Stimulated activated CD4-positive, alpha-beta T cell treated with anti-CD3 and anti-CD28 coated beads, Interleukin-4, amount 100 ng/mL, for 24 hours (primary cell): Measurements from ENCODE around the gene BRD9.

Experiments
- DNase-seq: peaks from one replicate; pipeline ENCODE4 v3.0.0-alpha.2; 2020

Gene BRD9

DNA sequence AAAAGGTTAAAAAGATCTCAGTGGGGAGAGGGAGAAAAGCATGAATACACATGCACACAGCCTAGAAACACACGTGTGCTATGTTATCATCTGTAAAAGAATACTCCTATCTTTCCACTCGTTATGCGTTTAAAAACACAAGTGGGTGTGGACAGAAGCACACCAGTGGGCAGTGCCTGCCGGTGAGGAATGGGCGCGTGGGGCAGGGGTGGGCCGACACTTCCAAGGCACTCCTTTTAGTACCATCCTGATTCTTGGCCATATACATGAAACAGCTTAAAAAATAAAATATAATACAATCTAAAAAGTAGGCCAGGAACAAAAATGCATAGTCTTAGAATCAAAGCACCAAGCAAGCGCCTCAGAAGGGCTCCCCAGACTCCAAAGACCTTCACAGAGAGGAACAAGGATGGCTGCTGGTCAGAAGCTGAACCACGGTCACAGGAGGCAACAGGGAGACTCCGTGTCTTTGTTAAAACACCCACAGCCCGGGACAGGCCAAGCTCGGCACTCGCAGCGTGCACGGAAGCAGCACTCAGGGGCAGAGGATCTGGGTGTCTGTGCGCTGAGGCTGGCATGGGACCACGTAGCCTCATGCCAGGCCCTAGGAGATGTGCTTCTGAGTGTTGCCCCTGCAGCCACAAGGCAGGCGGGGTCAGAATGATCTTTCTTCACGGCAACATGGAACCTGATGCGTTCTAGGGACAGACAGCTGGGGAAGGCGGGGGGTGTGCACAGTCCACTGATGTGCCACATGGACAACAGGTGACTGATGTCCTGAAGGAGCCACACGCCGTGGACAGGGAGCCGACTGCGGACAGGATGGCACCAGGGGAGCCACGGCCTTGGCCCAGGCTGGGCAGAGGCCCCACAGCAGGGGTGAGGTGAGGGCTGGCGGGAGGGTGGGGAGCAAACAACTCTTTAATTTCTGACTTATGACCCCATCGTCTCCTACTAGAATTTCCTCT is 15.9 kb downstream of the BRD9 start:
- DNase-seq = no peak

DNA sequence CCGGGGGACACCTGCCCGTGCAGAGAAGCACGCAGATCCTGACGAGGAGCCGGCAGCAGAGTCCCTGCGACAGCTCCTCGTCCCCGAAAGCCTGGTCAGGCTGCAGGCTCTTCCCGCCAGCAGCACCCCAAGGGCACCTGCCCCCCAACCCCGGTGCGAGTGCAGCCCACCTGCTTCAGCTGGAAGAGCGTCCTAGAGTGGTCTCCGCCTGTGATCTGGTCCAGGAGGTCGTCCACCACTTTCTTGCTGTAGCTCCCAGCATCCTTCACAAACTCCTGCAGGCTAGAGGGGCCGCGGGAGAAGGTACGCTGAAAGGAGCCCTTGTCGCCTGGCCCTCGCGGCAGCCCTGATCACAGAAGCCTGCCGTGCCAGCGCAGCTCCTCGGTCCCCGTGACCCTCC is 16.7 kb downstream of the BRD9 start:
- DNase-seq = no peak

DNA sequence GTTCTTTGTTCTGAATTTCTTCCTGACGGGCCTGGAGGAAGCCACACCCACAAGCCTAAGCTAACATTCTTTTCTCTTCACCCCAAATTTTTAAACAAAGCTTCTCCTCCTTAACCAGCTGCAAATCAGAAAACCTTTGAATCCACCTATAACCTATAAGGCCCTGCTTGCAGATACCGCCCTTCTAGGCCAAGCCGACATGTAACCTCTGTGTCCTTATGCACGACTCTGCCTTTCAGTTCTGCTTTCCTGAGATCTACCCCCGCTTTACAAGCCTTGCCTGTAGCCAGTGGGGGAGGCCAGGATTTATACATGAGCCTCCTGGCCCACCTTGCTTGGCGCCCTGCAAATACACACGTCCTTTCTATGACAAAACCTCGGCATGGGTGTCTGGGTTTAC is 19.3 kb downstream of the BRD9 start:
- DNase-seq = no peak

DNA sequence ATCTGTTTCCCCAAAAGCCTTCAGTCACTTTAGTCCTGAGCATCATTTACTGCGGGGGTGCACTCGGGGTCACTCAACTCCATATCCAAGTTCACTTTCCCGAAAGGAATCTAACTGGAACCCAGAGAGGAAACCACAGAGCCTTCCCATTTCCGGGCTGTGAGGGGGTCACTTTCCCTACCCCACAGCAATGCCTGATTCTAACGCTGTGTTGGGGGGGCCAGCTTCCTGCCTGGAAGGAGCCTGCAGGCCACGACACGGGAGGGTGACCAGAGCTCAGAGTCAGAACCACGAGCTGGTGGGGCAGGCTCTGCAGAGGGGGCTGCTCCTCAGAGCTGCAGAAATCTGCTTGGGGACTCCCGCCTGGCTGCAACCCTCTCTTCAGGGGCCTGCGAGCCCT is 20.3 kb downstream of the BRD9 start:
- DNase-seq = no peak

DNA sequence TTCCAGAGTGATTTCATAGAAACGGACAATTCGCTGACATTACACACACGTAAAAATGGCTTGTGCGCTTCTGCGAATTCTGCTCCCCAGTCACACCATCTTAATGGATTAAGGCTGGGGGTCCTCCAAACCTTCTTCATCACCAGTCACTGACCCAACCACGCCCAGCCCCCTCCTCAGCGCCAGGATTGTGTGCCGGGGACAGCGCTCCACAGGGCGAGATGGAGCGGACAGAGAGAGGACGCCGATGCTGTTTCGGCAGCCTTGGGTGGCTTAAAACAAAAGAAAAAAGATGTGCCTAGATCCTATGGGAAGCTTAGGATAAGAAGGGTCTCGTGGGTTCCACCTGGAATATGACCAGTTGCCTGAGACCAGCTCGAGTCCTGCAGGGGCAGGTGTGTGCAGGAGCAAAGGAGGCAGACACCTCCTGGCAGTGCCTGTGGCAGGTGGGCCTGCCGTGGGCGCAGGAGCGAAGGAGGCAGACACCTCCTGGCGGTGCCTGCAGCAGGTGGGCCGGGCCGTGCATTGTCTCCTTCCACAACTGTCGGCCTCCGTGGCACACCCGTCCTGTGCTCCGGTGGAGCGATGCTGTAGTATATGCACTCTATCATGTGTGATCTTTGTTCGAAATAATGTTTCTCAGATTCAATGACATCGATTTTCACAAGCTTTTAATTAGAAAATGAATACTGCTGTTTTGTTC is 20.9 kb downstream of the BRD9 start:
- no peak for DNase-seq

DNA sequence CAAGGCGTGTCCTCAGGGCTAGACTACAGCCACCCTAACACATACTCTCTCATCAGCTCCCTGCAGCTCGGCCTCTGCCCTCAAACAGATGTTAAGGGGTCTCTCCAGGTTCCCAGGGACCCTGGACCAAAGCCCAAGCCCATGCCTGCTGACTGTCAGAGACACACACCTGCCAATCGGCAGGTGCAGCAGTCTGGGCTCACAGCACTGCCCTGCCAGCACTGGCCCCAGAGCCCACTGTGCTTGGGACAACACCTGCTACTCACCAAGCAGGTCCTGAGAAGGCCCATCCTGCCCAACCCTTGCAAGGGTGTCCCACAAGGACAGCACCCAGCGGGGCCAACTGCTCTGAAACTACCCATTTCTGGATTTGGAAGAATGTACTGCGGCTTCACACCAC is 21.6 kb downstream of the BRD9 start:
- no peak for DNase-seq

DNA sequence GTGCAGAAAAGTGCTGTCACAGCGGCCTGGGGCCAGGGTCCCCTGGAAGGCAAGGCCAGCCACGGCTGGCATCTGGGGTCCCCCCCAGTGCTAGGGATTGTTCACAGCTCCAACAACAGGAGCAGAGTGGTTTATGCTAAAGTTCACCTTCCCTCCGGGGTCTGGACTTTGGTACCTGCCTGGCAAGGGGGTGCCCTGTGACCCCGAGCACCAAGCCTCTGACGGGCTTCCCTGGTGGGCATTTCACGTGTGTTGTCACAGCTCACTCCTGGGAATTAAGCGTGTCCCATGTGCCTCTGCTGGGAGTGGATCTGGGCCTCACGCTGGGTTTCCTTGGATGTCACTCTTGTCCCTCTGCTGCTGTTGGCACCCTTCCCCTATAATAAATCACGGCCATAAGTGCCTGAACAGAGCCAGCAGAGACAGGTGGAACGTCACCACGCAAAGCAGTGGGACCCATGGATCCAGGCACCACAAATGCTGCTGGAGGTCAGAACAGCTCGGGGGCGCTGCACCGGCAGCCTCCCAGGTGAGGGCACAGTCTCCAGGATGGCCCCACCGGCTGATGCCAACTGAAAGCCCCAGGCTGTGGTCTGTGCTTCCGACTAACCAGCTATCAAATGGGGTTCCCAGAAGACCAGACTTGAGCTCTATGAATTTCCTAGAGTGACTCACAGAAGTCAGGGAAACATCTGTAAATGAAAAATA is 24.0 kb downstream of the BRD9 start:
- no peak for DNase-seq

DNA sequence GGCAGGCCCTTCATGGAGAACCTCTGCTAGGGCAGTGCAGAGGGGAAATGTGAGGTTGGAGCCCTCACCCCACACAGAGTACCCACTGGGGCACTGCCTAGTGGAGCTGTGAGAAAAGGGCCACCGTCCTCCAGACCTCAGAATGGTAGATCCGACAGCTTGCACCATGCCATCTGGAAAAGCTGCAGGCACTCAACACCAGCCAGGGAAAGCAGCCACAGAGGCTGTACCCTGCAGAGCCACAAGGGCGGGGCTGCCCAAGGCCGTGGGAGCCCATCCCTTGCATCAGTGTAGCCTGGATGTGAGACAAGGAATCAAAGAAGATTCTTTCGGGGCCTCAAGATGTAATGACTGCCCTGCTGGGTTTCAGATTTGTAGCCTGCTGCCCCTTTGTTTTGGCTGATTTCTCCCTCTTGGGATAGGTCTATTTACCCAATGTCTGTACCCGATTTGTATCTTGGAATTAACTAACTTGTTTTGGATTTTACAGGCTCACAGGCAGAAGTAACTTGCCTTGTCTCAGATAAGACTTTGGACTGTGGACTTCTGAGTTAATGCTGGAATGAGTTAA is 25.2 kb downstream of the BRD9 start:
- no peak for DNase-seq

DNA sequence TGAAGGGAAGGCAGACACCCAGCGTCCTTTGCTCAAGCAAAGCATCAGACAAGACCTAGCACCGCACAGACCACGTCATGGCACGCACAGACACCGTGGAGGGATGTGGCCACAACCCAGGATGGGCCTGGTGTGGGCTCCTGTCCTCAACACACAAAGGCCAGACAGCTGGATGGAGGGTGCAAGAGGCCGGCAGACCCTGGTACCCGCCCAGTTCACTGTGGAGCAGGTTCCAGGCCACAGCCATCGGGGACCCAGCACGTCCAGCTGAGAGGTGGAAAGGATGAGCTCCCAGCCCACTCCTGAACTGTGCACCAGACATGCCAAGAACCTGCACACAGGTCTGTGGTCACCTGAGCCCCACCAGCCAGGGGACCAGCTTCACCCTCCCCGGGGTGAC is 26.8 kb downstream of the BRD9 start:
- no peak for DNase-seq

DNA sequence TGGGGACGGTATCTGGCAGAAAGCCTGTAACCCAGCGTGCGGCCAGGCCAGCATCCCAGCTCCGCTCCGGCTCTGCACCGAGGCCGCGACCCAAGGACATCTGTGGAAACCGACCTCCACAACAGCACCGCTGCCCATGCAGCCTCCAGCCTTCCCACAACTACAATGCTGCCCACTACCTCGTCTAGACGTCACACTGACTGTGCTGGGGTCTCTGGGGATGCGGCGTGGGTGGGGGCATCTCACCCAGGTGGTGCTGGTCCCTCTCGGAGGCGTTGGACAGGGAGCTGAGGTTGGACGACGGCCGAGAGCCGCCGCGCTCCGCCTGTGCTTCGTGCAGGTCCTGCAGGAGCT is 27.5 kb downstream of the BRD9 start:
- DNase-seq = no peak

DNA sequence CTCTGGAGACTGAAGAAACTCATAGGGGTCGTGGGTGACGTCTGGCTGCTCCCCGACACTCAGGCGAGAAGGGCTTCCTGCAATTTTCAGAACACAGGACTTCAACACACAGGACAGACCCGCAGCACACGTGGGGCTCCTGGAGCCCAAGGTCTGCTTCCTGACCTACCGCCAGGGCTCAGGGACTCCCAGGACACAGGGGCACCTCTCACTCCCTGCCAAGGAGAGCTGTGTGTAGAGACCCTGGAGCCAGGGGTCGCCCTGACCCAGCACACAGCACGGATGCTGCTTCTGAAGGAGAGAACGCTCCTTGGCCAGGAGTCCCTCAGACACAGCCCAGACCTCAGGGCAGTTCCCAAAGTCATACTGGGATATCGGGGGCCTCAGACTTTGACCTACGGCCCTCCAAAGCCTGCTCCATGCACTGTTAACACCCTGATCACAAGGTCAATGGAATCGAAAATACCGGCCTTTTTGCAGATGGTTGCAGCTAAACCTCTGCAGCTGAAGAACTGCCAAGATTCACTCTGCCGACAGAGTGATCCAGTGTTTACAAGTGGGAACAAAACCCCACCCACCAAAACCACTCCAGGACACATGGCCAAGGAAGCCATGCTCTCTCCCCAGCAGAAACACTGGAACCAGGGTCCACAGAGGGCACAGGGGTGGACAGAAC is 28.0 kb downstream of the BRD9 start:
- DNase-seq = no peak

DNA sequence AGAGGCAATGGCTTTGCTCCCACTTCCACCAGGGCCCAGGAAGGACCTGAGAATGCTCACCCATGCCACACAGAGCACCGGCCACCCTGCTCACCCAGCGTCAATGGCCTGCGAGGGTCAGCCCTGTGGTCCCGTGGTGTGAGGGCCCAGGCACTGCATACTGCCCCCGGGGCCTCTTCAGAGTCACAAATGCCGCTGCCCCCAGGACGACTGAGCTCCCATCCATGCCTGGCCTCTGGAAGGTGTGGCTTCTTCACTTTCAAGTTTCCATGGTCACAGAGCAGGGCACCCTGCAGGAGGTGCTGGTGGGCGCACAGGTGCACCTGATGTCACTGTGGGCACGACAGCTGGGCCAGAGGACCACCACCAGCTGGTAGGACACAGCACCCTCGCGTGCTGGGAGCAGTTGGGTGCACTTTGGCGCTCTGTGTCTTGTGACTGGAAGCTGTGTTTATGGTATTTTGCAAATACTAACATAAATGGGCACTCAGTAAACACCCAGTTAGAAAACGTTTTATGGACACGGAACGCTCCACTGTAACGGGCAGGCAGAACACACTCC is 29.3 kb downstream of the BRD9 start:
- no peak for DNase-seq

DNA sequence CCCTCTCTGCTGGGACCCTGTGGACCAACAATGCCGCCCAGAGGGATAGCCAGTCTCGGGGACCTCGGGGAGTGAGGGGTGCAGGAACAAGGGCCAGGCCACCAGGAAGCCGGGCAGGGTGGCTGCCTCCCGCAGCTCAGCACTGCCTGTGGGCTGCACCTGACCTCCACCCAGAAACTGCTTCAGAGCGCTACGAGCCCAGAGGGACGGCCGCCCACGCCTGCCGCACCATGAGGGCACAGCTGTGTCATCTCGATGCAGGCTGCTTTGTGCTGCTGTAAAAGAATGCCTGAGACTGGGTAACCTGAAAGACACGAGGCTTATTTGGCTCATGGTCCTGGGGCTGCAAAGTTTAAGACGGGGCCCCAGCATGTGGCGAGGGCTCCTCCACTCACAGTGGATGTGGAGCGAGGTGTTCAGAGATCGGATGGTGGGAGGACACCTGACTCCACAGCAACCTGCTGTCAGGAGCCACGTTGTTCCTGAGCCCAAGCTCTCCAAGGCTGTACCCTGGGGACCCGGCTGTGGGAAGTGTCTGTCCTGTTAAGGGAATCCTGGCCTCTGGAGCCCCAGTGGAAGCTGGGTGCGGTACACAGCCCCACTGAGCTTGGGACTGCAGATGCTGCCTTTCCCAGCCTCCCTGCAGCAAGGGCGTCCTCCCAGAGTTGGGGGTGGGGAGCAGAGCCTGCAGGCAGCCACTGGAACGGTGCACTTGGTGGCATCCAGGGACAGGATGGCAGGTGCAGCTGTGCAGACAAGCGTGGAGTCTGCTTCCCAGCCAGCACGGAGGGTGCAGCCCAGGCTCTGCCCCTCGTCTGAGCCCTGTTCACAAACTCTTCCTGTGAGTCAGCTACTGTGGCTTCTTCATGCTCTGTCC is 30.0 kb downstream of the BRD9 start:
- DNase-seq = no peak

DNA sequence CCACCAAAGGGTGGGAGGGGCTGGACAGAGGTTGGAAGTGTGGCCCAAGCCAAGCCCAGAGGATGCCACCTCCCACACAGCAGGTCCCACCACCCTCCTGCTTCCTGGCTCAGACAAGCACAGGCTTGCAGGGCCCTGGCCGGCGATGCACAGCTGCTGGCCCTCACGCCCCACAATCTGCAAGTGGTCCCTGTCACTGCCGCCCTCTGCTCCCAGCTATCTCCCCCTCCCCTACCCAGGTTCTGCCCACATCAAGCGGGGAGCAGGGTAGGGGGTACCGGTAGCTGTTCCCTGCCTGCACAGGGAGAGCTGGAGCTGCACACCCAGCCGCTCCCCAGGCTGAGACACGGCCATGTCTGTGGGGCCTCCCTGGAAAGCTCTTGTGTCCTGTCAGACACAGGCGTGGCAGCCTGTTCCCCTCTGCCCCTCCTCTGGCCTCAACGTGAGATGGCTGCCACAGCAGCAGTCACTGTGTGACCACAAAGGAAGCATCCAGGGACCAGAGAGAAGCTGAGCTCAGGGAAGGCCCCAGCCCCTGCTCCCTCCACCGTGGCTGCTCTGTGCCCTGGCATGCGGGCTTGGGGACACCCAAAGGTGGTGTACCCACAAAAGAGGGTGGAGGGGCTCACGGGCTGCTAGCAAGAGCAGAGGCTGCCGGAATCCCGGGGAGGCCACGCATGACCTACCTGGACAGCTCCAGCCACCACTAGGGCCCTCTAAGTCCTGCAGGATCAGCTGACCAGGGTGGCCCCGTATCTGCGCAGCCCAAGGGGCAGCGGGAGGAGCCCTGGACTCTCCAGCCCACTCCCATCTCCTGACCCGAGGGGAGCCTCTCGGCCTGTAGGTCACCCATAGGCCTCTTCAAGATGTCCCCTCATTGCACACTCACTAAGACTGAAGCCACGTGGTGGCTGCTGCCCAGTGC is 30.9 kb downstream of the BRD9 start:
- DNase-seq = no peak

DNA sequence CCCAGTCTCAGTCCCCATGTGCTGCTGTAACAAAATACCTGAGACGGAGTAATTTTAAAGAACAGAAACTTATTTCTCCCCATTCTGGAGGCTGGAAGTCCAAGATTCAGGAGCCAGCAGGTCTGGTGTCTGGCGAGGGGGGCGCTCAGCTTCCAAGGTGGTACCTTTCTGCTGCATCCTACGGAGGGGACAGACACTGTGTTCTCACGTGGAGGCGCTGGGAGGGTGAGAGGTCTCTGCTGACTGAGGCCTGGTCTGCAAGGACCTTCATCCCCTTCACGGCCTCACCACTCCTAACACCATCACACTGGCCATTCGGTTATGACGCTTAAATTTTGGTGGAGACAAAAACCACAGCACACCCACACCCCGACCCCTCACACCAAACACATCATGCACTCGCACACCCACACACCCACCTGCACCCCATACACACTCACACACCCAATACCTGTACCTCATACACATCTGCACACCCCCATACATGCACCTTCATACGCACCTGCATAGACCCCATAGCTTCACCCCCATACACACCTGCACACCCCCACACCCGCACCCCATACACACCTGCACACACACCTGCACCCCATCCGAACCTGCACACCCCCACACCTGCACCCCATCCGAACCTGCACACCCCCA is 32.0 kb downstream of the BRD9 start:
- DNase-seq = no peak

DNA sequence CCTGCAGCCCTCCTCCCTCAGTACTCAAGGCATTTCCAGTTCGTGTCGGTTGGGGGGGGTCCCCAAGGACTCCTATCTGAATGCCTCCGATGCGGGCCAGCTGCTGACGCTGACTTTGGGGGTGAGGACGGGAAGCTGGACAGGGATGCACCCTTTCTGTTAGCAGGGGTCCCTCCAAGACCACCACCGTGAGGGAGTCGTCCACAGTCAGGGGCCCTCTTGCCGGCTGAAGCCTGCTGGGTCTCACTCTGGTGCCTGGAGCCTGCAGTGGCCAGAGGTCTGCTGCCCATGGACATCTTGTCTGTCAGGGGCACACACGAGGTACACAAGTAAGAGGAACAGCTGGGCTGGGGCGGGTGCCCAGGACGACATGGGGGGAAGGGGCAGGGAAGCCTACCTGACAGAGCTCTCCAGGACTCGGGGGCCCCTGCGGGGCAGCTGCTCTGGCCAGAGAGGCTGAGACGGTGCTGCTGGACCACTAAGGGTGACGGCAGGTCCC is 32.8 kb downstream of the BRD9 start:
- no peak for DNase-seq

DNA sequence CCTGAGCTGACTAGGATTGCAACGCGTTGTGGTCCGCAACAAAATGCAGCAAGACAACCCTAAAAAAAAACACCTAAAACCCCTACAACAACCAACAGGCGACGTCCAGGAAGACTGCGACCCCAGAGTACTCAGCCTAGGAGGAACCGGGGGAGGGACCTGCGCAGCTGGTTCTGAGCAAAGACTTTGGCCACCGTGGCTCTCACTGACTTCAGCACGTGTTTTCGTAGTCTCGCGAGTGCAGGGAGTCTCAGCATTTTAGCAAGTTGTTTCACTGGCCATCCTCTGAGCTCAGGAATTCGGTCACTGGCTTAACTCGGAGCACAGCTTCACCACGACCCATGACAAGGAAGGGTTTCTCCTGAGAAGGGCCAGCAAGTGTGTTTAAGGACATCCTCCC is 33.2 kb downstream of the BRD9 start:
- DNase-seq = no peak

DNA sequence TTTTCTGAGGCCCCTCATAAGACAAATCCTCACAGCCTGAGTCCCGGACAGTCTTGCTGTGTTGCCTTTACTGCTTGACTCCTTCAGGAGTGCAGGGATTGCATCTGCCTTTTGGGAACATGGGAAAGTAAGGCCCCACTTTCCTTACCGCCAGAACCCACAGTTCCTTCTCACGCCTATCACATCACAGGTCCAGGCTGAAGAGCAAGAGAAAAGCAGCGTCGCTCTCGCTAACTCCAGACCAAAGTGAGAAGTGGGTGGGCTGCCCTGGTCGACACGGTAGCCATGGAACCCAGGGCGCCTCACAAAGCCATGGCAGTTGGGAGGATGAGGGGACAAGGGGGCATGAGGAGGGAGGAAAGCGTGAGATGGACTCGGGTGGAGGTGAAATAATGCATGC is 33.9 kb downstream of the BRD9 start:
- DNase-seq = no peak
